H9 (cell line): Measurements from ENCODE around the gene TM9SF2. TPM values are rescaled to one million over a fixed set of nuclear protein-coding genes. Genes with fewer than 3 reads are reported as not detected.

Source experiments
- DNase-seq: peaks from one replicate; pipeline ENCODE4 v3.0.0-alpha.2; 2017
- H2AFZ ChIP-seq: one replicate; pipeline ENCODE4 v1.6.1; 2013; ENCODE audit warnings: mild to moderate bottlenecking, low read length, control low read depth, moderate library complexity
- H2AK5ac ChIP-seq: 2 replicates; pipeline ENCODE4 v1.6.1; 2013; ENCODE audit warnings: low read length, control low read depth, mixed read lengths; ENCODE audit not compliant: insufficient read length
- H2BK120ac ChIP-seq: one replicate; pipeline ENCODE4 v1.6.1; 2013; ENCODE audit warnings: low read depth, mild to moderate bottlenecking, low read length, control low read depth, inconsistent platforms; ENCODE audit not compliant: poor library complexity, severe bottlenecking
- H2BK12ac ChIP-seq: 2 replicates; pipeline ENCODE4 v1.6.1; 2013; ENCODE audit warnings: low read length, control low read depth, mixed read lengths, low read depth; ENCODE audit not compliant: insufficient read length
- H2BK15ac ChIP-seq: 2 replicates; pipeline ENCODE4 v1.6.1; 2013; ENCODE audit warnings: low read depth, low read length, control low read depth
- H2BK20ac ChIP-seq: one replicate; pipeline ENCODE4 v1.6.1; 2013; ENCODE audit warnings: low read depth, mild to moderate bottlenecking, low read length, control low read depth, inconsistent platforms; ENCODE audit not compliant: poor library complexity, severe bottlenecking
- H2BK5ac ChIP-seq: 2 replicates; pipeline ENCODE4 v1.6.1; 2013; ENCODE audit warnings: low read length, control low read depth, mixed read lengths; ENCODE audit not compliant: insufficient read length
- H3K14ac ChIP-seq: 2 replicates; pipeline ENCODE4 v1.6.1; 2013; ENCODE audit warnings: low read length, control low read depth; ENCODE audit not compliant: insufficient read depth
- H3K18ac ChIP-seq: 2 replicates; pipeline ENCODE4 v1.6.1; 2013; ENCODE audit warnings: low read depth, mild to moderate bottlenecking, mixed read lengths, low read length, control low read depth; ENCODE audit not compliant: insufficient read length
- H3K23ac ChIP-seq: 2 replicates; pipeline ENCODE4 v1.6.1; 2013; ENCODE audit warnings: low read length, control low read depth, mixed read lengths, low read depth; ENCODE audit not compliant: insufficient read length
- H3K23me2 ChIP-seq: 2 replicates; pipeline ENCODE4 v1.6.1; 2013; ENCODE audit warnings: low read depth, mild to moderate bottlenecking, mixed read lengths, low read length, control low read depth; ENCODE audit not compliant: insufficient read length, poor library complexity, severe bottlenecking
- H3K27ac ChIP-seq: 2 replicates; pipeline ENCODE4 v1.5.1; 2013; ENCODE audit warnings: low read length, control low read depth, mixed read lengths, low read depth; ENCODE audit not compliant: insufficient read length
- H3K27me3 ChIP-seq: 2 replicates; pipeline ENCODE4 v1.6.1; 2013; ENCODE audit warnings: low read length, control low read depth, inconsistent platforms; ENCODE audit not compliant: insufficient read depth
- H3K4ac ChIP-seq: 2 replicates; pipeline ENCODE4 v1.6.1; 2013; ENCODE audit warnings: low read depth, mild to moderate bottlenecking, control low read depth, inconsistent platforms, low read length, moderate library complexity
- H3K4me1 ChIP-seq: 2 replicates; pipeline ENCODE4 v1.6.1; 2013; ENCODE audit warnings: low read length, control low read depth, inconsistent platforms; ENCODE audit not compliant: insufficient read depth
- H3K4me2 ChIP-seq: 2 replicates; pipeline ENCODE4 v1.6.1; 2013; ENCODE audit warnings: low read length, control low read depth, mixed read lengths; ENCODE audit not compliant: insufficient read length, insufficient read depth
- H3K56ac ChIP-seq: 2 replicates; pipeline ENCODE4 v1.6.1; 2013; ENCODE audit warnings: low read depth, mild to moderate bottlenecking, mixed read lengths, low read length, control low read depth; ENCODE audit not compliant: insufficient read length
- H3K79me1 ChIP-seq: 2 replicates; pipeline ENCODE4 v1.6.1; 2013; ENCODE audit warnings: low read depth, mild to moderate bottlenecking, moderate library complexity, low read length, control low read depth, inconsistent platforms; ENCODE audit not compliant: insufficient read depth, poor library complexity, severe bottlenecking
- H3K79me2 ChIP-seq: 2 replicates; pipeline ENCODE4 v1.6.1; 2013; ENCODE audit warnings: low read length, control low read depth, inconsistent platforms; ENCODE audit not compliant: insufficient read depth
- H3K9ac ChIP-seq: 2 replicates; pipeline ENCODE4 v1.6.1; 2013; ENCODE audit warnings: low read length, control low read depth, mixed read lengths; ENCODE audit not compliant: insufficient read length; ENCODE audit errors: extremely low read depth
- H3K9me3 ChIP-seq: one replicate; pipeline ENCODE4 v1.6.1; 2013; ENCODE audit warnings: low read depth, low read length, inconsistent platforms; ENCODE audit not compliant: control insufficient read depth
- H3T11ph ChIP-seq: one replicate; pipeline ENCODE4 v1.6.1; 2013; ENCODE audit warnings: mild to moderate bottlenecking, low read length, control low read depth, inconsistent platforms
- H4K20me1 ChIP-seq: one replicate; pipeline ENCODE4 v1.6.1; 2013; ENCODE audit not compliant: control insufficient read depth, insufficient read length, insufficient read depth
- H4K5ac ChIP-seq: 2 replicates; pipeline ENCODE4 v1.6.1; 2013; ENCODE audit warnings: low read depth, mild to moderate bottlenecking, mixed read lengths, low read length, control low read depth; ENCODE audit not compliant: insufficient read length
- H4K8ac ChIP-seq: replicated peaks from 2 replicates; pipeline ENCODE4 v1.6.1; 2013; ENCODE audit warnings: low read length, control low read depth, mixed read lengths, low read depth; ENCODE audit not compliant: insufficient read length
- H4K91ac ChIP-seq: 2 replicates; pipeline ENCODE4 v1.6.1; 2013; ENCODE audit warnings: low read depth, mild to moderate bottlenecking, moderate library complexity, mixed read lengths, low read length, control low read depth; ENCODE audit not compliant: insufficient read length
- H3K27ac Mint-ChIP-seq, 3 experiments: 2 replicates in 2 of 3; 3 replicates in 1 of 3; pipeline ENCODE4 v1.8.0; 2020 to 2021; ENCODE audit warnings: mixed read lengths in 3 of 3, mild to moderate bottlenecking in 1 of 3, moderate library complexity in 1 of 3
- H3K27me3 Mint-ChIP-seq: 2 replicates; pipeline ENCODE4 v1.8.0; 2021; ENCODE audit warnings: low read depth, mild to moderate bottlenecking, moderate library complexity, mixed read lengths
- H3K36me3 Mint-ChIP-seq, 3 experiments: 2 replicates in 2 of 3; 3 replicates in 1 of 3; pipeline ENCODE4 v1.8.0; 2020 to 2021; ENCODE audit warnings: low read depth in 3 of 3, mixed read lengths in 3 of 3; ENCODE audit not compliant: insufficient read depth in 1 of 3
- H3K4me1 Mint-ChIP-seq, 2 experiments: 2 replicates each; pipeline ENCODE4 v1.8.0; 2020; ENCODE audit warnings: mixed read lengths in 2 of 2
- H3K4me3 Mint-ChIP-seq, 2 experiments: 2 replicates in 1 of 2; 3 replicates in 1 of 2; pipeline ENCODE4 v1.8.0; 2020 to 2021; ENCODE audit warnings: mild to moderate bottlenecking in 2 of 2, mixed read lengths in 2 of 2, moderate library complexity in 1 of 2
- H3K9me3 Mint-ChIP-seq, 2 experiments: 2 replicates in 1 of 2; 3 replicates in 1 of 2; pipeline ENCODE4 v1.8.0; 2020; ENCODE audit warnings: mild to moderate bottlenecking in 2 of 2, mixed read lengths in 2 of 2, moderate library complexity in 1 of 2
- WGBS: extraction: QIAGEN DNeasy Blood & Tissue Kit; methylation state at CpG from one replicate; pipeline ENCODE4 v1.1.7; 2013; ENCODE audit warnings: missing lambda C conversion rate, low lambda C conversion rate, mixed read lengths; ENCODE audit not compliant: insufficient read length; ENCODE audit errors: extremely low coverage; 5-methylcytosine and 5-hydroxymethylcytosine counted together
- total RNA-seq: library from RNA; stranded (reverse); gene quantifications from 2 replicates; pipeline ENCODE4 v1.2.1, GENCODE V29; 2021
- TF ChIP-seq, protein P1 (sequence below): fragments of 200-600 bp; sonication (generic); conservative IDR thresholded peaks from 3 replicates; pipeline ENCODE4 v1.8.0; 2021; ENCODE audit warnings: antibody characterized with exemption, mild to moderate bottlenecking

Gene TM9SF2
- total RNA-seq, 1 experiment from 2014 or later: 86.1 TPM

- Histone ChIP-seq H3K79me2 (peaks cover 17% of the 10 kb centered on the region; the same call in 1 of the 2 replicates), H3K23me2 (peaks cover 13% of the 10 kb centered on the region), H4K8ac (no peak overlapping the region), H2BK12ac (no peak overlapping the region), H2BK120ac (no peak overlapping the region), H2BK5ac (no peak overlapping the region), H3K4me2 (peak overlapping the region; percentile 97), H3K79me1 (no peaks in the 10 kb centered on the region), H2BK15ac (no peak overlapping the region), H3T11ph (no peak overlapping the region), H3K4ac (no peak overlapping the region), H3K27me3 (no peaks in the 10 kb centered on the region), H3K18ac (peak overlapping the region; percentile 34), H3K9ac (peak overlapping the region; percentile 83), H3K14ac (peak overlapping the region; percentile 9), H3K23ac (no peak overlapping the region), H4K91ac (no peak overlapping the region), H3K56ac (no peak overlapping the region), H4K5ac (no peak overlapping the region), H3K9me3 (no peaks in the 10 kb centered on the region), H4K20me1 (no peaks in the 10 kb centered on the region), H2AFZ (no peak overlapping the region), H2BK20ac (no peak overlapping the region), H3K27ac (no peak overlapping the region), H3K4me1 (no peaks in the 10 kb centered on the region), H2AK5ac (no peak overlapping the region)
- Mint-ChIP-seq H3K4me3 (peak overlapping the region; percentile 94), H3K9me3 (peaks cover 5% of the 10 kb centered on the region in 2 experiments; a peak in 4 of 5 replicates), H3K4me1 (peaks cover 27 to 30% of the 10 kb centered on the region in 2 experiments), H3K36me3 (peaks cover 3 to 20% (median 6%) of the 10 kb centered on the region in 3 experiments; a peak in 6 of 7 replicates), H3K27me3 (peaks cover 1% of the 10 kb centered on the region; the same call in 1 of the 2 replicates), H3K27ac (peak overlapping the region; percentile 96 to 100 (median 99))
- TF ChIP-seq, protein P1, sequence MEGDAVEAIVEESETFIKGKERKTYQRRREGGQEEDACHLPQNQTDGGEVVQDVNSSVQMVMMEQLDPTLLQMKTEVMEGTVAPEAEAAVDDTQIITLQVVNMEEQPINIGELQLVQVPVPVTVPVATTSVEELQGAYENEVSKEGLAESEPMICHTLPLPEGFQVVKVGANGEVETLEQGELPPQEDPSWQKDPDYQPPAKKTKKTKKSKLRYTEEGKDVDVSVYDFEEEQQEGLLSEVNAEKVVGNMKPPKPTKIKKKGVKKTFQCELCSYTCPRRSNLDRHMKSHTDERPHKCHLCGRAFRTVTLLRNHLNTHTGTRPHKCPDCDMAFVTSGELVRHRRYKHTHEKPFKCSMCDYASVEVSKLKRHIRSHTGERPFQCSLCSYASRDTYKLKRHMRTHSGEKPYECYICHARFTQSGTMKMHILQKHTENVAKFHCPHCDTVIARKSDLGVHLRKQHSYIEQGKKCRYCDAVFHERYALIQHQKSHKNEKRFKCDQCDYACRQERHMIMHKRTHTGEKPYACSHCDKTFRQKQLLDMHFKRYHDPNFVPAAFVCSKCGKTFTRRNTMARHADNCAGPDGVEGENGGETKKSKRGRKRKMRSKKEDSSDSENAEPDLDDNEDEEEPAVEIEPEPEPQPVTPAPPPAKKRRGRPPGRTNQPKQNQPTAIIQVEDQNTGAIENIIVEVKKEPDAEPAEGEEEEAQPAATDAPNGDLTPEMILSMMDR: no peak
- no peak for DNase-seq
- no CpG with 5 or more reads among the region's 18 CpGs for WGBS
These were observed 603 bp downstream of the TM9SF2 start for GRCh38 chr13:99501848-99502301.
